Measurements from ENCODE around the gene ABI3.

DNA sequence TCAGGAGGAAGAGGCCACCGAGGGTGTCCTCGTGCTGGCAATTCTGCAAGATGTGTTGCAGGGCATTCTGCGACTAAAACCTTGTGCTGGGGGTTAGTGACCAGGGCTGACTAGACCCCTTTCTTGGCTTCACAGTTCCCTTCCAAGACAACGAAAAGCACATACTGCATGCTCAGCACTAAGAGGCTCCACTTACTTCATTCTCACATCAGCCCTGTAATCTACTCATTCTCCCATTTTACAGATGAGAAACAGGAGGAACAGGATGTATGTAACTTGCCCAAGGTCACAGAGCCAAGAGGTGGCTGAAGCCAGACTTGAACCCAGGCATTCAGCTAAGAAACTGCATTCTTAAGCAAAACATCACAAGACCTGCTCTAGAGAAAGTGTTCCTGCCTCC, 25.4 kb downstream of the ABI3 start:
- TF ChIP-seq MXI1 (conservative IDR thresholded peaks at IDR 0.05; ENCODE audit: poor library complexity, severe bottlenecking) = no peak
- TF ChIP-seq, protein P1, sequence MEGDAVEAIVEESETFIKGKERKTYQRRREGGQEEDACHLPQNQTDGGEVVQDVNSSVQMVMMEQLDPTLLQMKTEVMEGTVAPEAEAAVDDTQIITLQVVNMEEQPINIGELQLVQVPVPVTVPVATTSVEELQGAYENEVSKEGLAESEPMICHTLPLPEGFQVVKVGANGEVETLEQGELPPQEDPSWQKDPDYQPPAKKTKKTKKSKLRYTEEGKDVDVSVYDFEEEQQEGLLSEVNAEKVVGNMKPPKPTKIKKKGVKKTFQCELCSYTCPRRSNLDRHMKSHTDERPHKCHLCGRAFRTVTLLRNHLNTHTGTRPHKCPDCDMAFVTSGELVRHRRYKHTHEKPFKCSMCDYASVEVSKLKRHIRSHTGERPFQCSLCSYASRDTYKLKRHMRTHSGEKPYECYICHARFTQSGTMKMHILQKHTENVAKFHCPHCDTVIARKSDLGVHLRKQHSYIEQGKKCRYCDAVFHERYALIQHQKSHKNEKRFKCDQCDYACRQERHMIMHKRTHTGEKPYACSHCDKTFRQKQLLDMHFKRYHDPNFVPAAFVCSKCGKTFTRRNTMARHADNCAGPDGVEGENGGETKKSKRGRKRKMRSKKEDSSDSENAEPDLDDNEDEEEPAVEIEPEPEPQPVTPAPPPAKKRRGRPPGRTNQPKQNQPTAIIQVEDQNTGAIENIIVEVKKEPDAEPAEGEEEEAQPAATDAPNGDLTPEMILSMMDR (IDR thresholded peaks at IDR 0.05; ENCODE audit: poor library complexity, severe bottlenecking) = no peak
- no peak for TF ChIP-seq EP300 (conservative IDR thresholded peaks at IDR 0.05; ENCODE audit: poor library complexity, severe bottlenecking)
- TF ChIP-seq, protein P2, sequence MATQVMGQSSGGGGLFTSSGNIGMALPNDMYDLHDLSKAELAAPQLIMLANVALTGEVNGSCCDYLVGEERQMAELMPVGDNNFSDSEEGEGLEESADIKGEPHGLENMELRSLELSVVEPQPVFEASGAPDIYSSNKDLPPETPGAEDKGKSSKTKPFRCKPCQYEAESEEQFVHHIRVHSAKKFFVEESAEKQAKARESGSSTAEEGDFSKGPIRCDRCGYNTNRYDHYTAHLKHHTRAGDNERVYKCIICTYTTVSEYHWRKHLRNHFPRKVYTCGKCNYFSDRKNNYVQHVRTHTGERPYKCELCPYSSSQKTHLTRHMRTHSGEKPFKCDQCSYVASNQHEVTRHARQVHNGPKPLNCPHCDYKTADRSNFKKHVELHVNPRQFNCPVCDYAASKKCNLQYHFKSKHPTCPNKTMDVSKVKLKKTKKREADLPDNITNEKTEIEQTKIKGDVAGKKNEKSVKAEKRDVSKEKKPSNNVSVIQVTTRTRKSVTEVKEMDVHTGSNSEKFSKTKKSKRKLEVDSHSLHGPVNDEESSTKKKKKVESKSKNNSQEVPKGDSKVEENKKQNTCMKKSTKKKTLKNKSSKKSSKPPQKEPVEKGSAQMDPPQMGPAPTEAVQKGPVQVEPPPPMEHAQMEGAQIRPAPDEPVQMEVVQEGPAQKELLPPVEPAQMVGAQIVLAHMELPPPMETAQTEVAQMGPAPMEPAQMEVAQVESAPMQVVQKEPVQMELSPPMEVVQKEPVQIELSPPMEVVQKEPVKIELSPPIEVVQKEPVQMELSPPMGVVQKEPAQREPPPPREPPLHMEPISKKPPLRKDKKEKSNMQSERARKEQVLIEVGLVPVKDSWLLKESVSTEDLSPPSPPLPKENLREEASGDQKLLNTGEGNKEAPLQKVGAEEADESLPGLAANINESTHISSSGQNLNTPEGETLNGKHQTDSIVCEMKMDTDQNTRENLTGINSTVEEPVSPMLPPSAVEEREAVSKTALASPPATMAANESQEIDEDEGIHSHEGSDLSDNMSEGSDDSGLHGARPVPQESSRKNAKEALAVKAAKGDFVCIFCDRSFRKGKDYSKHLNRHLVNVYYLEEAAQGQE (IDR thresholded peaks at IDR 0.05; ENCODE audit: borderline replicate concordance) = no peak
- TF ChIP-seq SMC3 (conservative IDR thresholded peaks at IDR 0.05; ENCODE audit: poor library complexity) = no peak
